ENCODE measurements around the gene ZNF692.
"Not testable (repeated sequence)": the region's sequence is repeated elsewhere in the genome, so short reads cannot be mapped to it uniquely, and the experiment has no call there.

Gene ZNF692

DNA sequence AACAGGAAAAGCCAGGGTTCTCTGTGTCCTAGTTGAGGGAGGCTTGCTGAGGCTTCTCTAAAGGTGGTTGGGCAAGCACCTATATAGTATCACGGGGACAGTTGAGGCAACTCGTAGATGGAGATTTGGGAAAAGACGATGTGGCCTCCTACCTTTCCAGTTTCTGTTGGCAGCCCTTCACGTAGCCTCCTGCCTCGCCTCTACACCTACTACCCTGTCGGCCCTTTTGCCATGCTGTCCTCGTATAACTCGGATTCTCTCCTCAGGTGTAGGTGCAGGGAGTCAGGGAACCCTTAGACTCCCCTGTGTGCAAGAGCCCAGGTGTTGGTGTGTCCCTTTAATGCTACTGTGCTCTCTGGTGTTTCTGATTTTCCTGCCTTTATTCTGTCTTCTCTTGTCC, 10.3 kb downstream of the ZNF692 start:
- no peak for DNase-seq

DNA sequence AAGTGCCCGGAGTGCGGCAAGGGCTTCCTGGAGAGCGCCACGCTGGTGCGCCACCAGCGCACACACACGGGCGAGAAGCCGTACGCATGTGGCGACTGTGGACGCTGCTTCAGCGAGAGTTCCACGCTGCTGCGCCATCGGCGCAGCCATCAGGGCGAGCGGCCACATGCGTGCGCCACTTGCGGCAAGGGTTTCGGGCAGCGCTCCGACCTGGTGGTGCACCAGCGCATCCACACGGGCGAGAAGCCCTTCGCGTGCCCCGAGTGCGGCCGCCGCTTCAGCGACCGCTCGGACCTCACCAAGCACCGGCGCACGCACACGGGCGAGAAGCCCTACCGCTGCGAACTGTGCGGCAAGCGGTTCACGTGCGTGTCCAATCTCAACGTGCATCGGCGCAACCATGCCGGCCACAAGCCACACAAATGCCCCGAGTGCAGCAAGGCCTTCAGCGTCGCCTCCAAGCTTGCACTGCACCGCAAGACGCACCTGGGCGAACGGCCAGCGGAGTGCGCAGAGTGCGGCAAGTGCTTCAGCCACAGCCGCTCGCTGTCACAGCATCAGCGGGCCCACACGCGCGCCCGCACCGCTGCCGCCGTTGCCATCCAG, 10.8 kb downstream of the ZNF692 start:
- DNase-seq: no peak

DNA sequence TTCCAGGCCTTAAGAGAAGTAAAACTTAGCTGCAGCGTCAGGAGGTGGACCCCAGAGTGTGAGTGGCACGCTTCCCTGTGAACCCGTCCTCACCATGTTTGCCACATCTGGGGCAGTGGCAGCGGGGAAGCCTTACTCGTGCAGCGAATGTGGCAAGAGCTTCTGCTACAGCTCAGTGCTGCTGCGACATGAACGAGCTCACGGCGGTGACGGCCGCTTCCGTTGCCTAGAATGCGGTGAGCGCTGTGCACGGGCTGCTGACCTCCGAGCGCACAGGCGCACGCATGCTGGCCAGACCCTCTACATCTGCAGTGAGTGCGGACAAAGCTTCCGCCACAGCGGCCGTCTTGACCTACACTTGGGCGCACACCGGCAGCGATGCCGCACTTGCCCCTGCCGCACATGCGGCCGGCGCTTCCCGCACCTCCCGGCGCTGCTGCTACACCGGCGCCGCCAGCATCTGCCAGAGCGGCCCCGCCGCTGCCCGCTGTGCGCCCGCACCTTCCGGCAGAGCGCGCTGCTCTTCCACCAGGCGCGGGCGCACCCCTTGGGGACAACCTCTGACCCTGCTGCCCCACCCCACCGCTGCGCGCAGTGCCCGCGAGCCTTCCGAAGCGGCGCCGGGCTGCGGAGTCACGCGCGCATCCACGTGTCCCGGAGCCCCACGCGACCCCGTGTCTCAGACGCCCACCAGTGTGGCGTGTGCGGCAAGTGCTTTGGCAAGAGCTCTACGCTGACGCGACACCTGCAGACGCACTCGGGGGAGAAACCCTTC, 11.5 kb downstream of the ZNF692 start:
- no peak for DNase-seq

DNA sequence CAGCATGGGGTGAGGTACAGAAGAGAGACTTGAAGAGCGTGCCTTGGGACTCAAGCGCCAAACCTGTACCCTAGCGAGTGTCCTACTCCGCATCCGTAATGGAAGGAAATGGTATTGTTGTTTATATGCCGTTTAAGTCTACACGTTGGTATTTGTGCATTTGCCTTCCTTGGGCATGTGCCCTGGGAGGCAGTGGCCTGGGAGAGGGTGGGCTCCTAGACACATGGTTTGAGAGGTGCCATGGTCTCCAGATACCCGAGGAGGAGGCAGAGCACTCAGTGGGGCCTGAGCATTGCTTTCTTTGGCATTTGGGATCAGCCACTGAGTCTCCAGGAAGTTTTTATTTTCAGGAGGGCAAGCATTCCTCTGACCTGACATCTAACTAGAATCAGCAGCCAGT, 14.4 kb downstream of the ZNF692 start:
- DNase-seq: no peak

- no peak for DNase-seq
These were observed 15.2 kb downstream of the ZNF692 start for GRCh38 chr1:248843687-248844086.

- DNase-seq: no peak
These were observed 16.0 kb downstream of the ZNF692 start for GRCh38 chr1:248842781-248843331.

- peak; percentile 41 for DNase-seq
These were observed 17.0 kb downstream of the ZNF692 start for GRCh38 chr1:248841702-248842395.

DNA sequence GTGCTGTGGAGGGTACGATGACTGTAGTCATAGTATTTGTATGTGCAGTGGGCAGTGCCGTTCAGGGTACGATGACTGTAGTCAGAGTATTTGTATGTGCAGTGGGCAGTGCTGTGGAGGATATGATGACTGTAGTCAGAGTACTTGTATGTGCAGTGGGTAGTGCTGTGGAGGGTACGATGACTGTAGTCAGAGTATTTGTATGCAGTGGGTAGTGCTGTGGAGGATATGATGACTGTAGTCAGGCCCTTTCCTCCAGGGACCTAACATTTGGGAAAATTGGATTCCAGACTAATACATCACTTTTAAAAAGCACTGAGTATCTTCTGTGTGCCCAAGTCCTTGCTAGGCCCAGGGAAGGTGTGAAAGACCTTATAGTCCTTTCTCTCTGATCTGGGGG, 17.9 kb downstream of the ZNF692 start:
- DNase-seq: no peak

DNA sequence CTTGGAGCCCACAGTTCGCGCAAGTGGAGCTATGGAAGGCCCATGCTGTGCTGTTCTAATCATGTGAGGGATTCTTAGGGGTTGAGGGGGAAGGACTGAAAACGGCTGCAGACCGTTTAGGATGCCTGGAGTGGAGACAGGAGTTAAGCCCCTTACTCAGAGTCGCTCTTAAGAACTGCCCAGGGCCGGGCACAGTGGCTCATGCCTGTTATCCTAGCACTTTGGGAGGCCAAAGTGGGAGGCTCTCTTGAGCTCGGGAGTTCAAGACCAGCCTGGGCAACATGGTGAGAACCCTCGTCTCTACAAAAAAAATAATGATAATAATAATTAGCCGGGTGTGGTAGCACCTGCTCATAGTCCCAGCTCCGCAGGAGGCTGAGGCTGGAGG, 19.7 kb downstream of the ZNF692 start:
- no peak for DNase-seq

DNA sequence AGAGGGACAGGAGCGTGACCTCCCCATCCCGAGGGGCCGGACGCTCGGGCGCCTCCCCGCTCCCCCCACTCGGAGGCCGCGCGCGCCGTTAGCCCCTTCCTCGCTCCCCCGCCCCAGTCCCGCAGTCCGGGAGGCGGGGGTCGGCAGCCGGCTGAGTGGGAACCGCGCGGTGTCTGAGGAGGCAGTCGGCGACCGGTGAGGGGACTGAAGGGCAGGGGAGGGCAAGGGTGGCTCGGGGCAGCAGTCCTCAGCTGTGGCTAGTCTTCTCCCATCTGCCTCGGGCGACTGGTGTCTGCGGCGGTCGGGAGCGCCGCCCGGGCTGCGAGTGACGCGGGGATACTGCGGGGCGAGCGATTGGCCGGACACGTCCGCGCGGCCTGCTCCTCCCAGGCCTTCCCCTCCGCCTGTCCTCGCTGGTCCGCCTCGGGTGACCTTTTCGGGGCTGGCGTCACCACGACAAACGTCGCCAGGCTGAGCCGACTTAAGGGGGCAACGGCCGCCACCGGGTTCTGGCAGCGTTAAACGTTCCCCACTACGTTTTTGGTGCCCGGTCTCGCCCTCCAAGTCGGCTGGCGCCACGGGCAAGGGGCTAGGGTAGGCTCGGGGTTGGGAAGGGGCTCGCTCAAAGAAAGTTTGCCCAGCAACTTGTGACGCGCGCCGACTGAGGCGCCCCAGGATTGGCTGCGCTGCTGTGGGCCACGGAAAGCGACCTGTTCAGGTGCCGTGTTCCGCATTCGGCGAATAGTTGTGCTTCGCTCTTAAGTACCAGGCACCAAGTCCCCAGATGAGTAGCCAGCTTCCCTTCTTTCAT, 20.3 kb downstream of the ZNF692 start:
- peak; percentile 73 for DNase-seq

- peak; percentile 98 for DNase-seq
These were observed 21.0 kb downstream of the ZNF692 start, which contains the start of gene ZNF672 for GRCh38 chr1:248837781-248838356. Gene ZNF672, plus strand, starts transcription at chr1:248838224. Its CDS starts 9,051 bp downstream, at chr1:248847275.

- DNase-seq: no peak
These were observed 21.7 kb downstream of the ZNF692 start for GRCh38 chr1:248837045-248837780.

DNA sequence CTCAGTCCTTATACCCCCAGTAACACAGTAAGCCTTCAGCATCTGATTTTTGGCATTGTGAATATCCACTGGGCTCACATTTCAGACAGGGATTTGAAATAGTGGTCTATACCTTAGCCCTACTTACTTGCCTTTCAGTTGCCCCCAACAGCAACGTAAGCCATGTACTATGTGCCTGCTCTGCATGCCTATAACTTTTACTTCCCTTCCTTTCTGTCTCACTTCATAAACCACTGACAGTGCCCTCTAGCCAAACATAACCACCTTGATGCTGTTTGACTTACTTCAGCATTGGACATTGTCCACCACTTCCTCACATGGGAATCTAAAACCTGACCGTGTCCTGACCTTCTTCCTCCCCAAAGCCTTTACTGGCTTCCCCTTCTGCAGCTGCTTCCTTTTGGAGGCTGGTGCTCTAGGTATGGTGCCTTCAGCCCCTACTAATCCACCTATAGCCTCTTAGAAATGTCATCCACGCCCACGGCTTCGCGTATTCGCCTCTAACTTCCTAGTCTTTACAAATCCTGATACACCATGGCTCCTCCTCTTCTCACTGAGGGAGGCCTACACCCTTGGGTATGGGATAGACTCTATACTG, 24.4 kb downstream of the ZNF692 start:
- DNase-seq: no peak

DNA sequence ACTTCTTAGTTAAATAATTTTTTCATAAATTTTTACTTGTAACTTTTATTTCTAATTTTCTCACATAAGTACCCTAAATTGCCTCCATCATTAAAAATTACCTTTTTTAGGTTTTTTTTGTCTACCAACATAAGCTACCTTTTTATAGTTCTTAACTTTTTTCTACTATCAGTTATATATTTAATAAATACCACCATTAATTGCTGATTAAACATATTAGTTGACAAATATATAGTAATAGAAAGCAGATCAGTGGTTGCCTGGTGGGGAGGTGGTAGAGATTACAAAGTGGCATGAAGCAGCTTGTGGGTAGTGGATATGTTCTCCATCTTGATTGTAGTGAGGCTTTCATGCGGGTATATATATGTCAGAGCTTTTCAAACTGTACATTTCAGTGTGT, 27.0 kb downstream of the ZNF692 start:
- no peak for DNase-seq

DNA sequence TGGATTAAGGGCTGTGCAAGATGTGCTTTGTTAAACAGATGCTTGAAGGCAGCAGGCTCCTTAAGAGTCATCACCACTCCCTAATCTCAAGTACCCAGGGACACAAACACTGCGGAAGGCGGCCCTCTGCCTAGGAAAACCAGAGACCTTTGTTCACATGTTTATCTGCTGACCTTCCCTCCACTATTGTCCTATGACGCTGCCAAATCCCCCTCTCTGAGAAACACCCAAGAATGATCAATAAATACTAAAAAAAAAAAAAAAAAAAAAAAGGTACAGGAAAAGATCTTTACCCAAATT, 28.2 kb downstream of the ZNF692 start:
- not testable (repeated sequence) for DNase-seq

GRCh38 chr1:248828845-248829244, 30.0 kb downstream of the ZNF692 start:
- no peak for DNase-seq

- DNase-seq: peak; percentile 97
These were observed 32.8 kb downstream of the ZNF692 start, which contains the start of gene SH3BP5L for GRCh38 chr1:248825909-248826760. Gene SH3BP5L, minus strand, starts transcription at chr1:248825915. Its CDS starts 980 bp downstream, at chr1:248824935.

- no peak for DNase-seq
These were observed 33.3 kb downstream of the ZNF692 start for GRCh38 chr1:248825573-248825908.

GRCh38 chr1:248825136-248825535, 33.7 kb downstream of the ZNF692 start:
- DNase-seq: no peak

DNA sequence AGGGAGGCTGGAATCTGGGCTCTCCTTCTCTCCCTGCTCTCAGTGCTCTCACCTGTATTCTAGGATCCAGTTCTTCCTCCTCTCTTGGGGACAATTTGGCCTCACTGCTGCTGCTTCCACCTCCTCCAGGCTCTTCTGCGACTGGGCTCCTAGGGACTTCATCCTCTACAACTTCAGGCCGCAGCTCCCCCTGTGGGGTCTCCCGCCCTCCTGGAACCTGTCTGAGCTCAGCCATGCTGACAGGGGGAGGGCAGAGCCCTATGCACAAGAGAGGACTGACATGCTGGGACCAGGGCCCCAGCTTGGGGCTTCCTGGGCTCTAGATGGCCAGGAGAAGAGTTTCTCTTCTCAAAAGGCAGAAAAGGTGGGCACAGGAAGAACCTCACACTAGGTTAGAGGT, 34.2 kb downstream of the ZNF692 start:
- no peak for DNase-seq

DNA sequence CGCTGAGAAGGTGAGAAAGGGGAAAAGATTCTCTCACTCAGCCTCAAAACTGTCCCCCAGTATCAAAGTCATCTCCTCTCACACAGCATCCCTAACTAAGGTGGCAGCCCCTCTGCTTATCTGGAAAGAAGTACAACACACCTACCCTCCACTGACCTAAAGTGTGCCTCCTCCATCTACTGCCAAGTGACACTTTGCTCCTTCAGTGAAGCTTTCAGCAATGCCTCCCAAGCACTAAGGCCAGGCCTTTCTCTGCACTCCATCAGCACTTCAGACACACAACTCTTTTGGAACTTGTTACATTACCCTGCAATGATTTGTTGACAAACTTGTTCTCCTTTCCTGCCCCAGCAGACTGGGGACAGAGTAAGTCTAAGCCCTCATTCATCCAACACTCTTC, 34.6 kb downstream of the ZNF692 start:
- no peak for DNase-seq

Measured in NCI-H1694 treated with DMSO at 0.1 percent for 48 hours (cell line).